Choroid plexus epithelial cell (primary cell): ENCODE measurements around the gene TCAF2.
"Not testable (repeated sequence)": the region's sequence is repeated elsewhere in the genome, so short reads cannot be mapped to it uniquely, and the experiment has no call there.

Source experiments
- DNase-seq: peaks from one replicate; pipeline ENCODE4 v3.0.0-alpha.2; 2010; ENCODE audit warnings: low read depth
- H3K4me3 ChIP-seq: 2 replicates; pipeline ENCODE4 v1.5.1; 2011; ENCODE audit warnings: low read depth, mild to moderate bottlenecking, control low read depth, low read length, moderate library complexity
- CTCF ChIP-seq: conservative IDR thresholded peaks from 2 replicates; pipeline ENCODE4 v1.5.1; 2011; ENCODE audit warnings: low read depth, mild to moderate bottlenecking, control low read depth, inconsistent platforms, low read length, moderate library complexity

Gene TCAF2

GRCh38 chr7:143620646-143621045 lies at the start of gene TCAF2:
TSS of gene TCAF2 (plus strand) at chr7:143620974.
- H3K4me3 ChIP-seq = peak within 1 kb of the TSS; percentile 42
- not testable (repeated sequence) for DNase-seq

- DNase-seq, H3K4me3 ChIP-seq: not testable (repeated sequence)
Measured at GRCh38 chr7:143571501-143571900, 49.3 kb upstream of the TCAF2 start, which contains the start of gene CTAGE15. TSS of gene CTAGE15 (plus strand) at chr7:143571801. CDS start at chr7:143571818, 17 bp downstream.

- DNase-seq, H3K4me3 ChIP-seq: not testable (repeated sequence)
Measured at GRCh38 chr7:143588183-143588582, 32.6 kb upstream of the TCAF2 start.

GRCh38 chr7:143589897-143590296 lies 30.9 kb upstream of the TCAF2 start:
- not testable (repeated sequence) for H3K4me3 ChIP-seq, DNase-seq

DNA sequence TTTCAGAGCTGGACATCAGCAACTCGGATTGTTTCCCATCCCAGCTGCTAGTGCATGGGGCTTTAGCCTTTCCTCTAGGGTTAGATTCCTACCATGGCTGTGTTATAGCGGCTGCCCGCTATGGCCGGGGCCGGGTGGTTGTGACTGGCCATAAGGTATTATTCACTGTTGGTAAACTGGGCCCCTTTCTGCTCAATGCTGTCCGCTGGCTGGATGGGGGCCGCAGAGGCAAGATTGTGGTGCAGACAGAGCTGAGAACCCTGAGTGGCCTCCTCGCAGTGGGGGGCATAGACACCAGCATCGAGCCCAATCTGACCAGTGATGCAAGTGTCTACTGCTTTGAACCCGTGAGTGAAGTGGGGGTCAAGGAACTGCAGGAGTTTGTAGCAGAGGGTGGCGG lies 22.7 kb upstream of the TCAF2 start:
- DNase-seq, H3K4me3 ChIP-seq: not testable (repeated sequence)

GRCh38 chr7:143603549-143603948 lies 17.2 kb upstream of the TCAF2 start:
- not testable (repeated sequence) for H3K4me3 ChIP-seq, DNase-seq

- H3K4me3 ChIP-seq, DNase-seq: not testable (repeated sequence)
Measured at GRCh38 chr7:143606088-143606487, 14.7 kb upstream of the TCAF2 start.

DNA sequence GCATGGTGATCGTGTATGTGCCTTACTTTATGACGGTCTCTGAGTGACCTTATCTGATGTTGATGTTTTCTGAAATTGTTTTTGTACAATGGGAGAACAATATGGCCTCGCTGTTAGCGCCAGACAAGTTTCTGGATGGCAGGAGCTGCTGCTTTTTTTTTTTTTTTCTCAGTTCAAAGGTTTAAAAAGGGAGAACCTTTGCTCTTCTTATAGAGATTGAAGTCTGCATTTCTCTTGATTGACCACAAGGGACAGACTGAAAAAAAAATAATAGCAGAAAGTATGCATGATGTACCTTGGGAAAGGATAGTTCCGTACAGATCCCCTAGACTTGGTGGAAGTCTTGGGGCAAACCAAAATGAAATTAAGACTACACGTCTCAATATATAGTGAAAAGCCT lies 5.2 kb upstream of the TCAF2 start:
- DNase-seq = peak; percentile 43
- not testable (repeated sequence) for H3K4me3 ChIP-seq
- TF ChIP-seq CTCF = peak; percentile 37

- not testable (repeated sequence) for DNase-seq, H3K4me3 ChIP-seq
Measured at GRCh38 chr7:143617204-143617603, 3.6 kb upstream of the TCAF2 start.

DNA sequence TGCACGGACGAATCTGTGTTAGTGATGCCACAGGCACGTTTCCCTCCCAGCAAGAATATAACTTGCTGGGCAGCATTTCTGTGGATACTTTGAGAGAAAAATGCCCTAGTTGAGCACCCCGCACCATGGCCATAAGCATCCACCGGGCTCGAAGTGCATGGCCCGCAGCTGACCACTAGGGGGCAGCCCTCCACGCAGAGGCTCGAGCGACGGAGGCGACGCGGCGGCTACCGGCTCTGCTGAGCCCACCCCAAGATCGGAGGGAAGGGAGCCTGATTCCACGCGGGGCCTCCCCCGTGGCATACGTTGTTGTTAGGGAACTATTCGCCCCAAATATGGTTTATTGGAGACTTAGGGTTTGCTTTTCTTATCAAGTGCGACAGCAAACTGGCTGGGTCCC lies 716 bp upstream of the TCAF2 start:
- peak; percentile 25 for TF ChIP-seq CTCF
- not testable (repeated sequence) for DNase-seq

GRCh38 chr7:143621175-143621574 lies 401 bp downstream of the TCAF2 start:
- not testable (repeated sequence) for DNase-seq, H3K4me3 ChIP-seq

More for the DNA sequence above, 716 bp upstream of the TCAF2 start:
- H3K4me3 ChIP-seq = not testable (repeated sequence)

DNA sequence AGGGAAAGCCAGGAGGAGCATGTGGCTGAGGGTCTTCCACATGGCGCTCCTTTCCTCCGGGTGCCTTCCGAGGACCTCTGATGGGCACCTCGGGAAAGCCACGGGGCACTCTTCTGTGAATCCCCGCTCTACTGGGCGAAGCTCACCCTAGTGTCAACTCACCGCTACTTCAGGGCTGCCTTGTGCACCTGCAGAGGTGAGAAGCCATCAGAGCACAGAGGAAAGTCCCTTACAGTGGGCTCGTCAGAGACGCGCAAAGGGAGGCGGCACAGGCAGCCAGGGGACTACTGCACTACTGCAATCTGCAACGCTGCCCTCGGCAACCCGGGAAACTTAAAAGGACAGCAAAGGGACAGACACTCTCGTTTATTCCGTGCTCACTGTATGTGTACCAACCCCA lies 1.4 kb downstream of the TCAF2 start:
- not testable (repeated sequence) for DNase-seq, H3K4me3 ChIP-seq

DNA sequence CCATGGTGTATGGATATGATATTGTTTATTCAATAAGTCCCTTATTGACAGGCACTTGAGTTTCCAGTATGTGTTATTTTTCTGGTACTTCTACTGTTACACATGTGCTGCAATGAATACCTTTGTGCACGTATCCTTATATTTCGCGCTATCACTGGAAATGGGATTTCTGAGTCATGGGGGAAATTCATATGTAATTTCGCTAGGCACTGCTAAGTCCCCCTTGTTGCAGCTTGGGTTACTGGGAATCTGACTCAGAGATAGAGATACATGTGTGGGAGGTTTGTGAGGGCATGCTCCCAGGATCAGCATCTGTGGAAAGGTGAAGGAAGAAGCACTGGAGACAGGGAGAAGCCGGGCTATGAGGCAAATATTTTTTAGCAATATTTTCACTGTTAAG lies 9.9 kb downstream of the TCAF2 start:
- not testable (repeated sequence) for H3K4me3 ChIP-seq, DNase-seq

GRCh38 chr7:143632506-143632905 lies 11.7 kb downstream of the TCAF2 start:
- DNase-seq, H3K4me3 ChIP-seq: not testable (repeated sequence)

DNA sequence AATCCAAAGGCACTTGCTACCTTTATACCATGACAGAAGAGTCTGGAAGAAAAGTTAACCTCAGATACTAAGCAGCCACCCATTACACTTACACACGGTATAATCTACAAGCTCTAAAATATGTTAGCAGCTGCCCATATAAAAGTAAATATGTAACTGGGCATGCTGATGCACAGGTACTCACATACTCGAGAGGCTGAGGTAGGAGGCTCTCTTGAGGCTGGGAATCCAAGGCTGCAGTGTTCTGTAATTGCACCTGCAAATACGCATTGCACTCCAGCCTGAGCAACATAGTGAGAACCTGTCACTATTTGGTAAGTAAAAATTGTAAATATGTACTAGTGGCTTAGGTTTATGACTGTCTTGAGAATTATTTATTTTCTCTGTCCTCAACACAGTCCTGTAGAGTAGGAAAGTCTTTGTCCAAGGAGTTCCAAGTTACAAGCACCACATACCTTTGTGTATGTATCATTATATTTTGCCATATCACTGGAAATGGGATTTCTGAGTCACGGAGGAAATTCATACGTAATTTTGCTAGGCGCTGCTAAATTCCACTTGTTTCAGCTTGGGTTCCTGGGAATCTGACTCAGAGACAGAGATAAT lies 12.3 kb downstream of the TCAF2 start:
- not testable (repeated sequence) for H3K4me3 ChIP-seq, DNase-seq

DNA sequence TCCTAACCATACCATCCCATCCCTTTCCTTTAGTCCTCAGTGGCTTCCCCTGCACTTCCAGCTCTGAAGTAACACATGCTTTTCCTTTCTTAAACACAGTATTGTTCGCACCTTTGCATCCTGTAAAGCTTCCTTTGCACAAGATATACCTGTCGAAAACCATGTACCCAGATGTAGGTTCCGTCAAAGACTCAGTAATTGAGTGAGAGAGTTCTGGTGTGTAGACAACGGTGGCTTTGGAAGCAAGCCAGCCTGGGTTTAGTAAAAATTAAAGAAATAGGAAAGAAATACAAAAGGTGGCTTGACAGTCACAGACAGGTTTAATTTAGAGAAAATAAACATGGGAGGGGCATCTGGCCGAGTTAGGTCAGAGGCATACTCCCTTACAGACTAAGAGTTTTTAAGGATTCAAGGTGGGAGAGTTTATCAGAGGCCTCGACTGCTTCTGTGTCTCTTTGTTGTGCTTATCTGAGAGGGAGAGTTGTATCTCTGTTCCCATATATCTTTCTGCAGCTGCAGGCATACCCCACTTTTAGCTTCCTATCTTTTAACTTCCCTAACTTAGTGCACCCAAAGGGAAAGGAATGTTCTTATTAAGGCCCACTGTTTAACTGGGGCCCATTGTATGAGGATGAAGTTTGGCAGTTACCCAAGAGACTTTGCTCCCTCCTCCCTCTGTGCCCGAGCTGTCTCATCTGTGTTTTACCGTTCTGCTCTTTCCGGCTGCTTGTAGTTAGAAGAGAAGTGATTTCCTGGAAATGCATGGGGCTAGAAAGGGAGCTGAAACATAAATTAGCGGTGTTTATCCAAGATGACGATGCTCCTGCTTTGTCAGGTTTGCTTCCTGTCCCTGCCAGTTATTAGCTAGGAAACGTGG lies 14.8 kb downstream of the TCAF2 start:
- not testable (repeated sequence) for H3K4me3 ChIP-seq, DNase-seq

GRCh38 chr7:143639372-143639771 lies 18.6 kb downstream of the TCAF2 start:
- not testable (repeated sequence) for H3K4me3 ChIP-seq

More at GRCh38 chr7:143639372-143639771, 18.6 kb downstream of the TCAF2 start:
- not testable (repeated sequence) for DNase-seq
